Motor neuron (in vitro differentiated cells): ENCODE measurements around the gene CAMSAP2. TPM values are rescaled to one million over a fixed set of nuclear protein-coding genes. Genes with fewer than 3 reads are reported as not detected.
"Not testable (repeated sequence)": the region's sequence is repeated elsewhere in the genome, so short reads cannot be mapped to it uniquely, and the experiment has no call there.

ENCODE experiments used
- ATAC-seq, 8 experiments: fragments of 200-7000 bp; cut with Tn5 transposase; replicated peaks in 6 of 8; 2 replicates each; pipeline ENCODE4 v1.8.0; 2021; ENCODE audit warnings: mild to moderate bottlenecking in 8 of 8, moderate library complexity in 8 of 8
- H3K27ac ChIP-seq, 2 donors: fragments of 250-450 bp; sonication (Bioruptor Pico); 2 replicates each; pipeline ENCODE4 v1.9.0; 2021; ENCODE audit warnings: antibody characterized with exemption in 2 of 2, mild to moderate bottlenecking in 2 of 2, moderate library complexity in 1 of 2
- H3K4me1 ChIP-seq, 2 donors: fragments of 250-450 bp; sonication (Bioruptor Pico); replicated peaks in 1 of 2; 2 replicates each; pipeline ENCODE4 v1.6.1; 2021; ENCODE audit warnings: antibody characterized with exemption in 2 of 2, mild to moderate bottlenecking in 2 of 2, moderate library complexity in 1 of 2
- H3K4me3 ChIP-seq, 5 donors: fragments of 250-450 bp; sonication (Bioruptor Pico); 2 replicates each; pipeline ENCODE4 v1.9.0; 2021; ENCODE audit warnings: antibody characterized with exemption in 5 of 5, mild to moderate bottlenecking in 5 of 5, moderate library complexity in 4 of 5
- WGBS, 10 experiments: fragments of 450-650 bp; shearing (Covaris generic); methylation state at CpG; one replicate each; pipeline ENCODE4 v1.0.0; 2022; 5-methylcytosine and 5-hydroxymethylcytosine counted together
- in situ Hi-C, 9 experiments: fragments of 400-800 bp; cut with MboI; loops; one replicate each; pipeline ENCODE4 v1.15.0; 2021; ENCODE audit warnings: low sequenced_read_pairs in 9 of 9, low pct_unique_long_range_greater_than_20kb in 2 of 9; ENCODE audit not compliant: unreplicated experiment in 9 of 9
- total RNA-seq, 8 experiments: library from RNA; unstranded; fragments of 300-600 nt; gene quantifications; 2 replicates each; pipeline versions ENCODE4 v1.2.3 to v1.2.4, GENCODE V29; 2022

The CAMSAP2 gene
- total RNA-seq, 8 experiments from 2014 or later, result 17.2 to 70.2 (median 59.7) TPM

- WGBS, 10 experiments, result 71 to 100% (median 100%) methylated on average over 1 to 2 of the region's 2 CpGs; no CpG with 5 or more reads in 1 of the 10 experiments
- no peak overlapping the region for H3K4me3 ChIP-seq
- no peak overlapping the region for H3K27ac ChIP-seq
- H3K4me1 ChIP-seq, result peaks cover 0 to 6% of the 10 kb centered on the region in 2 donors
- in situ Hi-C loops, result no loop called here
- no peak for ATAC-seq
Observed at GRCh38 chr1:200774735-200775444, 36.2 kb downstream of the CAMSAP2 start.

GRCh38 chr1:200775850-200776249 is 37.2 kb downstream of the CAMSAP2 start:
- Histone ChIP-seq H3K27ac (no peak overlapping the region), H3K4me3 (no peak overlapping the region), H3K4me1 (peaks cover 0 to 6% of the 10 kb centered on the region in 2 donors)
- in situ Hi-C loops, result no loop called here
- ATAC-seq, result no peak

DNA sequence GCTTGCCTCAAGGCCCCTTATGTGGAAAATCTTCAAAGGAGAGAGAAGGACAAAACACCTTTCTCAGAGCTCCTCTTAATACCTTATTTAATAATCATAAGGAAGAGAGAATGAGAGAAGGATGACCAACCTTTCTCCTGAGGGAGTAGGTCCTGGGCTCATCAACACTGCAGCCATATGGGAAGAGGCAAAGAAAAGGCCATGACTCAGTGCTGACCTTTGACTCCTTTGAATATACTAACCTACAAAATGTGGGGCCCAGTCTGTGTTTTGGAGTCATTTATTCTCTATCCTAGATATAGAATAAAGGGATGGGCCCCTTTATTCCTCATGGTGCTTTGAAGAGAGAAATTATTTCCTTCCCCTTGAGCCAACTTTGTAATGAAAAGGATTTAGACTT is 38.3 kb downstream of the CAMSAP2 start:
- no peak overlapping the region for H3K27ac ChIP-seq
- ATAC-seq, result peak in 2 of 8 experiments; percentile 29 to 52
- peaks cover 0 to 6% of the 10 kb centered on the region in 2 donors for H3K4me1 ChIP-seq
- in situ Hi-C loops, result no loop called here
- H3K4me3 ChIP-seq, result no peak overlapping the region

- in situ Hi-C loops, result no loop called here
- Histone ChIP-seq H3K4me3 (no peak overlapping the region), H3K4me1 (peaks cover 0 to 6% of the 10 kb centered on the region in 2 donors), H3K27ac (no peak overlapping the region)
- 67 to 97% (median 92%) methylated on average over 2 to 4 of the region's 4 CpGs; no CpG with 5 or more reads in 1 of the 10 experiments for WGBS, 10 experiments
- ATAC-seq, result no peak
Observed at GRCh38 chr1:200778766-200779165, 40.1 kb downstream of the CAMSAP2 start.

DNA sequence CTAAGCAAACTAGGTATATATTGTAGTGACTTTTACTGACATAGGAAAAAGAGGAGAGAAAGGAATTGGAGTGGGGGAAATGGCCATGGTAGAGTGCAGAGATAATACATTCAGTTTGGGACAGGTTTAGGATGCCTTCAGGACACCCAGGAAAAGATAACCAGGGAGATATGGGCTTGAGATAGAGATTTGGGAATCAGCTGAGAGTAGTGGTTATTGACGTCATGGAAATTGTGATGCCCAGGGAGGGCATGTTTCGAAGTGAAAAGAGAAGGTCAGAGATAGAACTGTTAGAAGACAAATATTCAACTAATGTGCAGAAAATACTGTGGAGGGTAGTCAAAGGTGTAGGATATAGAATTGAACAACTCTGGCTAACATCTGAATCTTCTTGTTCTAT is 40.6 kb downstream of the CAMSAP2 start:
- in situ Hi-C loops, result no loop called here
- 58 to 100% (median 92%) methylated on average over 2 of the region's 2 CpGs; no CpG with 5 or more reads in 1 of the 10 experiments for WGBS, 10 experiments
- Histone ChIP-seq H3K4me3 (no peak overlapping the region), H3K4me1 (peaks cover 0 to 6% of the 10 kb centered on the region in 2 donors), H3K27ac (no peak overlapping the region)
- ATAC-seq, result no peak

DNA sequence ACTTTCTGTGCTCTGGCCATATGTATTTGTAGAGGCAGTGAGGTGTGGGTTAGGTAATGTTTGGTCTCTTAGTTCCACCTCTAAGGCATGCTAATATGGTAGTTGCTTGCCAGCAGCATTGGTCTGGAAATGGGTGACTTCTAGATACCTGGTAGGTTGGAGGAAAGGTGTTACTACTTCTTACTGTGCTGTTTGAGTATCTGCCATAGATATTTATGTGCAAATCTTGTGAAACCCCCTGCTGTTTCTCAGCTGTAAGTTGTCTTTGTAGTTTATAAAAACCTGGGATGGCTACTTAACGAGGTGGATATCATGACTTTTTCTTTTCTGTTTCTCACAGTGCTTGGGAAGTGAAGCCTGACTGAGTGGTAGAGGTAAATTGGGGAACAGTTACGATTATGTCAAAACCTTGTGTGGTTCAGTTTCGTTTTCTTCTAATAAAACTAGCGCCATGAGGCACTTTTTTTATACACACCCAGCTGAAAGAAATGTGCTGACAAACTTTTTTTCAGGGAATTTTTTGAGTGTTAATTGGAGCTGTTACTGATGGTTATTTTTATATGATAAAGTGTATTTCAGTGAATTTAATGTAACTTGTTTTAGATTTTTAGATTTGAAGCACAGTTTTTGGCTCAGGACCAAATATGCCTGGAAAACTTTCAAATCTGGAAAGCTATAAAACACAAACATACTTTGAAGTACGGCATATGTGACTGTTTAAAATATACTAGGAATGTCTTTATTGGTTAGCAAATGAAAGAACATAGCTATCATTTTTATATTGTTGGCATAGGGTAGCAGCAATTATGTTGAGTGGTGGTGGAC is 42.1 kb downstream of the CAMSAP2 start:
- Histone ChIP-seq H3K4me1 (peaks cover 0 to 6% of the 10 kb centered on the region in 2 donors), H3K4me3 (no peak overlapping the region), H3K27ac (no peak overlapping the region)
- in situ Hi-C loops, result no loop called here
- WGBS, 10 experiments, result 0 to 100% (median 82%) methylated on average over 1 to 5 of the region's 5 CpGs
- ATAC-seq, result peak in 3 of 8 experiments; percentile 57 to 81 (median 60)

GRCh38 chr1:200783926-200784325 is 45.2 kb downstream of the CAMSAP2 start:
- no peak overlapping the region for H3K27ac ChIP-seq
- in situ Hi-C loops, result no loop called here
- no peak for ATAC-seq
- no peak overlapping the region for H3K4me3 ChIP-seq
- WGBS, 10 experiments, result 91 to 98% (median 94%) methylated on average over 5 to 6 of the region's 6 CpGs
- H3K4me1 ChIP-seq, result no peaks in the 10 kb centered on the region

- no peak overlapping the region for H3K27ac ChIP-seq
- WGBS, 10 experiments, result 89 to 100% (median 96%) methylated on average over 1 to 4 of the region's 4 CpGs
- H3K4me3 ChIP-seq, result no peak overlapping the region
- in situ Hi-C loops, result no loop called here
- ATAC-seq, result no peak
- no peaks in the 10 kb centered on the region for H3K4me1 ChIP-seq
Observed at GRCh38 chr1:200784576-200784975, 45.9 kb downstream of the CAMSAP2 start.

GRCh38 chr1:200786788-200787187 is 48.1 kb downstream of the CAMSAP2 start:
- in situ Hi-C loops, result no loop called here
- no peak overlapping the region for H3K27ac ChIP-seq

GRCh38 chr1:200787896-200788387 is 49.2 kb downstream of the CAMSAP2 start:
- Histone ChIP-seq H3K27ac (no peak overlapping the region), H3K4me3 (no peak overlapping the region), H3K4me1 (no peaks in the 10 kb centered on the region)
- no peak for ATAC-seq
- WGBS, 10 experiments, result 86 to 100% (median 100%) methylated on average over 1 of the region's 1 CpG; no CpG with 5 or more reads in 2 of the 10 experiments
- in situ Hi-C loops, result no loop called here

More at GRCh38 chr1:200786788-200787187, 48.1 kb downstream of the CAMSAP2 start:
- 78 to 100% (median 95%) methylated on average over 1 to 4 of the region's 4 CpGs; no CpG with 5 or more reads in 2 of the 10 experiments for whole genome bisulfite sequencing, 10 experiments
- Histone ChIP-seq H3K4me1 (no peaks in the 10 kb centered on the region), H3K4me3 (no peak overlapping the region)
- peak in 5 of 8 experiments; percentile 21 to 74 (median 45) for ATAC-seq

GRCh38 chr1:200791012-200791411 is 52.3 kb downstream of the CAMSAP2 start:
- ATAC-seq, H3K4me1 ChIP-seq, H3K27ac ChIP-seq, H3K4me3 ChIP-seq, in situ Hi-C loops: not testable (repeated sequence)
- WGBS, 10 experiments, result 91 to 100% (median 96%) methylated on average over 1 to 6 of the region's 6 CpGs

- no peak overlapping the region for H3K4me3 ChIP-seq
- H3K27ac ChIP-seq, result no peak overlapping the region
- 50 to 100% (median 93%) methylated on average over 2 of the region's 2 CpGs for WGBS, 10 experiments
- in situ Hi-C loops, result no loop called here
- no peaks in the 10 kb centered on the region for H3K4me1 ChIP-seq
- no peak for ATAC-seq
Observed at GRCh38 chr1:200793677-200794076, 55.0 kb downstream of the CAMSAP2 start.

- WGBS, 10 experiments, result 100% methylated on average over 1 of the region's 1 CpG; no CpG with 5 or more reads in 5 of the 10 experiments
- ATAC-seq, result peak in 3 of 8 experiments; percentile 27 to 45 (median 43)
- in situ Hi-C loops, result no loop called here
- no peaks in the 10 kb centered on the region for H3K4me1 ChIP-seq
- no peak overlapping the region for H3K27ac ChIP-seq
- no peak overlapping the region for H3K4me3 ChIP-seq
Observed at GRCh38 chr1:200794506-200795065, 55.9 kb downstream of the CAMSAP2 start.
